ENCODE data around the gene KLRC2.
A peak's percentile ranks its signal among the peaks of the same experiment; 100 is the strongest.
"Not testable (repeated sequence)": the region's sequence is repeated elsewhere in the genome, so short reads cannot be mapped to it uniquely, and the experiment has no call there.

The KLRC2 gene

DNA sequence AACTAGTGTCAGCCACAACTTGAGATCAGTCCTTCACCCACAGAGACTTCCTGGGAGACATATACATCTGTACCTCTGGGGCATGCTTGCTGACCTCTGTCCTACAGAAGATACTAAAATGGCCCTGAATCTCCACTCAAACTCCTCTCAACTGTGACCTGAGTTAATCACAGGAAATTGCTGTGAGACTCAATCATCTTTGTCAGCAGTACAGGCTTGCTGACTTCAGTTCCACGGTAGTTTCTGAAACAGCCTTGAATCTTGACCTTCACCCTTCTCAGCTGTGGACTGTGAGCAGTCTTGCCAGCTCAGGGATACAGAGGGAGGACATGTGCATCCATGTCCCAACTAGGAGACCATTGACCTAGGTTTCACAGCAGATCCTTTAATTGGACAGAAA, 18.7 kb upstream of the KLRC2 start:
- no peak overlapping the region for H3K4me3 ChIP-seq (ENCODE audit: low read depth, low read length)
- no peak for DNase-seq (ENCODE audit: low read depth)
- TF ChIP-seq, protein P1, sequence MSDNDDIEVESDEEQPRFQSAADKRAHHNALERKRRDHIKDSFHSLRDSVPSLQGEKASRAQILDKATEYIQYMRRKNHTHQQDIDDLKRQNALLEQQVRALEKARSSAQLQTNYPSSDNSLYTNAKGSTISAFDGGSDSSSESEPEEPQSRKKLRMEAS (IDR thresholded peaks at IDR 0.05; ENCODE audit: low read depth, low read length): no peak
- no peak for TF ChIP-seq POLR2A (IDR thresholded peaks at IDR 0.05; ENCODE audit: extremely low read depth, insufficient read length)
- TF ChIP-seq, protein P2, sequence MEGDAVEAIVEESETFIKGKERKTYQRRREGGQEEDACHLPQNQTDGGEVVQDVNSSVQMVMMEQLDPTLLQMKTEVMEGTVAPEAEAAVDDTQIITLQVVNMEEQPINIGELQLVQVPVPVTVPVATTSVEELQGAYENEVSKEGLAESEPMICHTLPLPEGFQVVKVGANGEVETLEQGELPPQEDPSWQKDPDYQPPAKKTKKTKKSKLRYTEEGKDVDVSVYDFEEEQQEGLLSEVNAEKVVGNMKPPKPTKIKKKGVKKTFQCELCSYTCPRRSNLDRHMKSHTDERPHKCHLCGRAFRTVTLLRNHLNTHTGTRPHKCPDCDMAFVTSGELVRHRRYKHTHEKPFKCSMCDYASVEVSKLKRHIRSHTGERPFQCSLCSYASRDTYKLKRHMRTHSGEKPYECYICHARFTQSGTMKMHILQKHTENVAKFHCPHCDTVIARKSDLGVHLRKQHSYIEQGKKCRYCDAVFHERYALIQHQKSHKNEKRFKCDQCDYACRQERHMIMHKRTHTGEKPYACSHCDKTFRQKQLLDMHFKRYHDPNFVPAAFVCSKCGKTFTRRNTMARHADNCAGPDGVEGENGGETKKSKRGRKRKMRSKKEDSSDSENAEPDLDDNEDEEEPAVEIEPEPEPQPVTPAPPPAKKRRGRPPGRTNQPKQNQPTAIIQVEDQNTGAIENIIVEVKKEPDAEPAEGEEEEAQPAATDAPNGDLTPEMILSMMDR (IDR thresholded peaks at IDR 0.05; ENCODE audit: low read depth, low read length): no peak
- TF ChIP-seq MYC (IDR thresholded peaks at IDR 0.05; ENCODE audit: low read depth, low read length): no peak

DNA sequence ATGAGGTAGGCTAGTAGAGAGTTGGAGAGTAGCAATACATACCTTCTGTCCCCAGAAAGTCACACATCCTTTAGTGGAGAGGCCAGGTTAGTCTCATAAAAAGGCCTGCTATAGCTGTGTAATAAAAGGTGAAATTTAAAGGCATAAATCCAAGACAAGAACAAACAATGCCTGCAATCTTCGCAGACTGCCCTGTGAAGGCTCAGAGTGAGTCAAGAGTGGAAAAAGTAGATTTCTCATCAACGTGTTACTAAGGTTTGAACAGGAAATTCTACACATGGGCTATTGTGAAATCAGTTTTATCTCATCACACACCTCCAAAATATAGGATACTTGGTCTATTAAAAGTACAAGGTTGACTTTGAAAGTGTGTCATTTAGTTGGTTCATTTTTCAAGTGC, 17.3 kb upstream of the KLRC2 start, which contains the start of gene KLRC1:
Gene KLRC1 (minus strand): TSS at position 222 of the 400 bp plus-strand sequence. CDS start 2,221 bp downstream, outside the sequence.
- no peak within 1 kb of the TSS for H3K4me3 ChIP-seq (ENCODE audit: low read depth, low read length)
- no peak for DNase-seq (ENCODE audit: low read depth)
- TF ChIP-seq, protein P1 (IDR thresholded peaks at IDR 0.05; ENCODE audit: low read depth, low read length): no peak

DNA sequence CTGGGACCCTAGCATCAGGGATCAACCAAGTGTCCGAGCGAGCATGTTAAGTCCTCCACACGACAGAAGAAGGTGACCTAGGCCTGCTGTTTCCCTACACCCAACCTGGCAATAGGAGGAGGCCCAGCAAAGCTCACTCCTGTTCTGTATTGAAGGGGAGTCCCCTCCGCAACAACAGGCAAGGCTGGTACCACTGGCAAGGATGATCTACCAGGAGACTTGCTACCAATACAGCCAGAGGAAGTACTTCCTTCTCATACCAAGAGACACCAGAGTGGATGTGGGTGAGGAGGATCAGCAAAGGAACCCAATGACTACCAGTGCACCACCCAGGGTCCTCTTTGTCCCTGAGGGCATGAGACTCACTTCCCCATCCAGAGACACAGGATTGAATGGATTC, 12.4 kb upstream of the KLRC2 start:
- no peak for DNase-seq (ENCODE audit: low read depth)
- TF ChIP-seq, protein P2 (IDR thresholded peaks at IDR 0.05; ENCODE audit: low read depth, low read length): no peak
- TF ChIP-seq POLR2A (IDR thresholded peaks at IDR 0.05; ENCODE audit: extremely low read depth, insufficient read length) (no peak), MYC (IDR thresholded peaks at IDR 0.05; ENCODE audit: low read depth, low read length) (no peak)
- TF ChIP-seq, protein P1 (IDR thresholded peaks at IDR 0.05; ENCODE audit: low read depth, low read length): no peak

DNA sequence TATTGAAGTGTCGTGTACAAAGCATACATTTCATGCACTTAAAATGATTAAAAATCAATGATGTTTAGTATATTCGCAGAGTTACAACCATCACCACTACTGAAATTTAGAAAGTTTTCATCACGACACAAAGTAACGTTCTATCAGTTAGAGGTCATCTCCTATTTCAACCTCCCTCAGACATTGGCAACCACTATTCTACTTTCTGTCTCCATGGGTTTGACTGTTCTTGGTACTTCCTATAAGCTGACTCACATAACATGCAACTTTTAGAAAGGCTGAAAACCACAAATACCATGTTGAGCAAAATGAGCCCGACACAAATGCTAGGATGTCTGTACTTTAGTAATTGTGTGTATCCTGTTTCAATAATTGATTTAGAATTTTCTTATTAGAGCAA, 10.2 kb upstream of the KLRC2 start:
- peak; percentile 51 for DNase-seq (ENCODE audit: low read depth)
- H3K4me3 ChIP-seq (ENCODE audit: low read depth, low read length): not testable (repeated sequence)

More for the DNA sequence above, 12.4 kb upstream of the KLRC2 start:
- no peak overlapping the region for H3K4me3 ChIP-seq (ENCODE audit: low read depth, low read length)

DNA sequence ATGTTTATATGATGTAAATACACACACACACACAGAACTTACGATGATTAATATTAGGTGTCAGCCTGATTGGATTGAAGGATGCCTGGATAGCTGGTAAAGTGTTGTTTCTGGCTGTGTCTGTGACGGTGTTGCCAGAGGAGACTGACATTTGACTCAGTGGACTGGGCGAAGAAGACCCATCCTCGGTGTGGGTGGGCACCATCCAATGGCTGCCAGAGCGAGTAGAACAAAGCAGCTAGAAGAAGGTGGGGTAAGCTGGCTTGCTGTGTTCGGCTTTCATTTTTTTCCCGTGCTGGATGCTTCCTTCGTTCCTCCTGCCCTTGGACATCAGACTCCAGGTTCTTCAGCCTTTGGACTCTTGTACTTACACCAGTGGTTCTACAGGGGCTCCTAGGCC, 5.3 kb upstream of the KLRC2 start:
- not testable (repeated sequence) for DNase-seq (ENCODE audit: low read depth); H3K4me3 ChIP-seq (ENCODE audit: low read depth, low read length)

DNA sequence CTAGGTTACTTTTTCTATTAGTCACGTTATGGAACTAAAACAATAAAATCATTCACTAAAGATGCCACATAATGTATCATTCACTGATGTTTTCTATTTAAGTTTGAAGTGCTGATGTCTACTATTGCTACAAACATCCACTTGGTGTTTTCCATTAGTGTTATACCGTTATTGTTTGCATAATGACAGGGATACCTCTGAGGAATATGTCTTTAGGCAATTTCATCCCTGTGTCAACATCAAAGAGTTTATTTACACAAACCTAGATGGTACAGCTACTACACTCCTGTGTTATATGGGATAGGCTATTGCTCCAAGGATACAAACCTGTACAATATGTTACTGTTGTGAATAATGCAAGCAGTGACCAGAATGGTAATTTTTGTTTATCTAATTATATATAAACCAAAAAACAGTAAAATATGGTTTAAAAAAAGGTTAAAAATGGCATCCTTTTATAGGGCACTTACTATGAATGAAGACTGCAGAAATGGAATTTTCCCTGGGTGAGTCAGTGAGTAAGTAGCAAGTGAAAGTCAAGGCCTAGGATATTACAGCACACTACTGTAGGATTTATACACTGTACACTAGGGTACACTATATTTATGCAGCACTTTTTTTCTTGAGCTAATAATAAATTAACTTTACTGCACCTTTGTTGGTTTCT, 3.9 kb upstream of the KLRC2 start:
- DNase-seq (ENCODE audit: low read depth); H3K4me3 ChIP-seq (ENCODE audit: low read depth, low read length): not testable (repeated sequence)

DNA sequence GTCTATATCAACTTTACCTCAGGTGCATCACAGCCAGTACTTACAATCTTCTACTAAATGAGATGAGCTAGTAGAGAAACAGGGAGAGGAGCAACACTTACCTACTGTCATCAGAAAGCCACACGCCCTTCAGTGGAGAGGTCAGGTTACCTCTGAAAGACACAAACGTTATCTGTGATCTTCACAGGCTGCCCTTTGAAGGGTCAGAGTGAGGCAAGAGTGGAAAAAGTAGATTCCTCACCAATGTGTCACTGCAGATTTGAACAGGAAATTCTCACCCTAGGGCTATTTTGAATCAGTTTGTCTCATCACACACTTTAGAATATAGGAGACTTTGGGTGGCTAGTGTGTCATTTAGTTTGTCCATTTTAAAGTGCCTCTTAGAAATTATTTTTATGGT, 1.8 kb upstream of the KLRC2 start:
- DNase-seq (ENCODE audit: low read depth); H3K4me3 ChIP-seq (ENCODE audit: low read depth, low read length): not testable (repeated sequence)

DNA sequence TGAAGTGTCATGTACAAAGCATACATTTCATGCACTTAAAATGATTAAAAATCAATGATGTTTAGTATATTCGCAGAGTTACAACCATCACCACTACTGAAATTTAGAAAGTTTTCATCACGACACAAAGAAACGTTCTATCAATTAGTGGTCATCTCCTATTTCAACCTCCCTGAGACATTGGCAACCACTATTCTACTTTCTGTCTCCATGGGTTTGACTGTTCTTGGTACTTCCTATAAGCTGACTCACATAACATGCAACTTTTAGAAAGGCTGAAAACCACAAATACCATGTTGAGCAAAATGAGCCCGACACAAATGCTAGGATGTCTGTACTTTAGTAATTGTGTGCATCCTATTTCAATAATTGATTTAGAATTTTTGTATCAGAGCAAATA, 5.2 kb downstream of the KLRC2 start:
- peak; percentile 16 for DNase-seq (ENCODE audit: low read depth)
- not testable (repeated sequence) for H3K4me3 ChIP-seq (ENCODE audit: low read depth, low read length)

DNA sequence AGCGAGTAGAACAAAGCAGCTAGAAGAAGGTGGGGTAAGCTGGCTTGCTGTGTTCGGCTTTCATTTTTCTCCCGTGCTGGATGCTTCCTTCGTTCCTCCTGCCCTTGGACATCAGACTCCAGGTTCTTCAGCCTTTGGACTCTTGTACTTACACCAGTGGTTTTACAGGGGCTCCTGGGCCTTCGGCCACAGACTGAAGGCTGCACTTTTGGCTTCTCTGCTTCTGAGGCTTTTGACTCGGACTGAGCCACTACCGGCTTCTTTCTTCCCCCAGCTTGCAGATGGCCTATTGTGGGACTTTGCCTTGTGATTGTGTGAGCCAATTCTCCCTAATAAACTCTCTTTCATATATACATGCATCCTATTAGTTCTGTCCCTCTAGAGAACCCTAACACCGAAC, 9.9 kb downstream of the KLRC2 start:
- DNase-seq (ENCODE audit: low read depth); H3K4me3 ChIP-seq (ENCODE audit: low read depth, low read length): not testable (repeated sequence)

DNA sequence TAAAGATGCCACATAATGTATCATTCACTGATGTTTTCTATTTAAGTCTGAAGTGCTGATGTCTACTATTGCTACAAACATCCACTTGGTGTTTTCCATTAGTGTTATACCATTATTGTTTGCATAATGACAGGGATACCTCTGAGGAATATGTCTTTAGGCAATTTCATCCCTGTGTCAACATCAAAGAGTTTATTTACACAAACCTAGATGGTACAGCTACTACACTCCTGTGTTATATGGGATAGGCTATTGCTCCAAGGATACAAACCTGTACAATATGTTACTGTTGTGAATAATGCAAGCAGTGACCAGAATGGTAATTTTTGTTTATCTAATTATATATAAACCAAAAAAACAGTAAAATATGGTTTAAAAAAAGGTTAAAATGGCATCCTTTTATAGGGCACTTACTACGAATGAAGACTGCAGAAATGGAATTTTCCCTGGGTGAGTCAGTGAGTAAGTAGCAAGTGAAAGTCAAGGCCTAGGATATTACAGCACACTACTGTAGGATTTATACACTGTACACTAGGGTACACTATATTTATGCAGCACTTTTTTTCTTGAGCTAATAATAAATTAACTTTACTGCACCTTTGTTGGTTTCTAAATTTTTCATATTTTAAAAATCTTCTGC, 11.4 kb downstream of the KLRC2 start:
- DNase-seq (ENCODE audit: low read depth); H3K4me3 ChIP-seq (ENCODE audit: low read depth, low read length): not testable (repeated sequence)

DNA sequence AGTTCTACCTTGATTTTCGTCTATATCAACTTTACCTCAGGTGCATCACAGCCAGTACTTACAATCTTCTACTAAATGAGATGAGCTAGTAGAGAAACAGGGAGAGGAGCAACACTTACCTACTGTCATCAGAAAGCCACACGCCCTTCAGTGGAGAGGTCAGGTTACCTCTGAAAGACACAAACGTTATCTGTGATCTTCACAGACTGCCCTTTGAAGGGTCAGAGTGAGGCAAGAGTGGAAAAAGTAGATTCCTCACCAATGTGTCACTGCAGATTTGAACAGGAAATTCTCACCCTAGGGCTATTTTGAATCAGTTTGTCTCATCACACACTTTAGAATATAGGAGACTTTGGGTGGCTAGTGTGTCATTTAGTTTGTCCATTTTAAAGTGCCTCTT, 13.7 kb downstream of the KLRC2 start:
- not testable (repeated sequence) for H3K4me3 ChIP-seq (ENCODE audit: low read depth, low read length); DNase-seq (ENCODE audit: low read depth)

DNA sequence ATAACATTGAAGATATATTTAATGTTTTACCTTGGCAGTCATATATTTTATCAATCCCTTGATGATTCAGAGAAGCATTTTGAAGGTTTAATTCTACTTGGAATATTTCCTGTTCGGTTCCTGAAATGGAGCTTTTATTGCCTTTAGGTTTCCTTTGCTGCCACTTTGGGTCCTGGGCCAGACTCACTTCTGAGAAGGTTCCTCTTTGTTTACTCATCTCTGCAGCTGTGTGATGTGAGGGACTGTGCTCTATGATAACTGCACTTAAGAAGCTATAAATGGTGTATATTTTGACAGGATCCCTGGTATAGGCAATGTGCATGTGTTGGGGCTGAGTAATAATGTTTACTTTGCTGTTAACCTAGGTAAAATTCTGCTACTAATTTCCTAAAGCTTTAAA, 15.5 kb downstream of the KLRC2 start, which contains the start of gene KLRC3:
Gene KLRC3 (minus strand): TSS at position 262 of the 400 bp plus-strand sequence. CDS start 45 bp downstream, at position 217.
- H3K4me3 ChIP-seq (ENCODE audit: low read depth, low read length); DNase-seq (ENCODE audit: low read depth): not testable (repeated sequence)

Measured in NB4 (cell line).